Right lobe of liver (tissue), 4 donors: ENCODE data around the gene PLAGL2.

Experiments used
- CTCF ChIP-seq, 4 donors: fragments of 200-600 bp in 3 of 4; fragments of 450-650 bp in 1 of 4; IDR thresholded peaks; one replicate each; pipeline versions ENCODE4 v1.5.1 to v1.8.0; 2016 to 2022; ENCODE audit warnings: antibody characterized with exemption in 4 of 4, mild to moderate bottlenecking in 2 of 4
- POLR2A ChIP-seq: fragments of 450-650 bp; IDR thresholded peaks from one replicate; pipeline ENCODE4 v1.6.1; 2017; ENCODE audit warnings: antibody characterized with exemption, mild to moderate bottlenecking
- donor health status: DM: no; HTN: no; CAD: no.
- donor health status: DM: no; HTN: no; CAD: no.
- donor health status: DM: no; HTN: yes; CAD: no.

GRCh38 chr20:32236048-32236533 is 28.5 kb upstream of the PLAGL2 start:
- TF ChIP-seq POLR2A: no peak
- TF ChIP-seq CTCF (IDR thresholded peaks at IDR 0.05): no peak
